Tongue (tissue), 2 donors: ENCODE measurements around the gene STXBP3. TPM values are rescaled to one million over a fixed set of nuclear protein-coding genes. Genes with fewer than 3 reads are reported as not detected.

Experiments used
- DNase-seq: peaks from one replicate; pipeline ENCODE4 v3.0.0-alpha.2; 2015
- total RNA-seq: library from RNA; depleted of rRNA; stranded (reverse); fragments of >200 nt; gene quantifications from one replicate; pipeline ENCODE4 v1.2.3, GENCODE V29; 2014

The STXBP3 gene
- total RNA-seq, 1 donor from 2014 or later, result 59.8 TPM

DNA sequence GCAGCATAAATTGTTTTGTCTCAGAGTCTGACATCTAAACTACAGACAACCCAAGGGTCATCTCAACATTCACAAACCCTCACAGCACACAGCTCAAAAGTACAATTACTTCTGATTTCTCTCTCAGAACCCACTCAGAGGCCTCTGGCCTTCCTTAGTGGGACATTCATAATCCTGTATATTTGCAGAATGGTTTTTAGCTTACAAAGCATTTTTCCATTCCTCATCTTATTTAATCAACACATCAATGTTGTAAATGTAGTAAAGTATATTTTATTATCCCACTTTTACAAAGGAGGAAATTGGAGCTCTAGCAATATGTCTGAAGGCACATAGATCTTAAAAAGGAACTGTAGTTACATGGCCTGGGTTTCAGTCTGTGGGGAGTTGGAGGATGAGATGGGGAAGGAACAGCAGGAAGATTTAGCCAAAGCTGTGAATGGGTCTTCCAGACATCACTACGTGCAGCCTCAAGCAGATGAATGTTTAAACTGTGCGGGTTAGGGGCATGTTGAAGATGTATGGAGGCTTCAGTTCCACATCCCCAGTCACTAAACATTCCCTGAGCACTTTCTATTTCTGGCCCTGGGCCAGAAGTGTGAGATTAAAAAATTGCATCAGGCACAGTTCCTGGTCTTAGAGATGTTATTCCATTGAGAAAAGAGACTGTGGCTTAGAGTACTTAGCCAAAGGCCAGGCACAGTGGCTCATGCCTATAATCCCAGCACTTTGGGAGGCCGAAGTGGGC is 97.1 kb downstream of the STXBP3 start:
- DNase-seq, result peak; percentile 21

DNA sequence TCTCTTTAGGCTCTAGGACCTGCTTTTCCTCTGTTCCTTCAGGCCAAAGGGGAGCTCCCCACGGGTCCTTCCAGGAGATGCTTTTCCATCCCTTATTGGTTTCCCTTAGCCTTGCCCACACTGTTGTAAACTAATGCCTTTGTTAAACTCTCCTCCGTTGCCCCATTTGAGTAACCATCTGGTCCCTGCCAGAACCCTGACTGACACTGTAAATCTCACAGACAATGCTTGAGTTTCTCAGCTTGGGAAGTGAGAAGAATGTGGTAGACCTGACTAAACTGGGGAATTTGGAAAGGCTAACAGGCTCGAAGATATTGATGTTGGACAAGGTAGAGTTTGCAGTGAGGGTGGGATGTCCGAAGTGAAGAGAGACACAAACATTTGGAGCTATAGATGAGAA is 99.0 kb downstream of the STXBP3 start:
- DNase-seq, result no peak

DNA sequence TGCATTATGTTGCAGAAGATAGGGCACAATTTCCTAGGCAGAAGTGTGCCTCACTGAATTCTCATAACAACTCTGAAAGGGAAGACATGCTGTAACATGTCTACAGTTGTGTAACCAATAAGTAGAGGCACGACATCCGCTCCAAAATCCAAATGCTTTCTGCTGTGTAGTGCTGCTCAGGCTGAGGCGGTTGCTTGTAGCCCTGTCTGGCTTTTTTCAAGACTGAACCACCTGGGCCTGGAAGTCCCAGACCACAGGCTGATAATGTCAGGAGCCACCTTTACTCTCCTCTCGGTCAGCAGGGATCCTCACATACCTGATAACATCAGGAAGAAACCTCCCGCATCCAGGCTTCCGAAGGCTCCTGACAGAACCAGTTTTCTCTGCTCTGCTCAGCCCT is 99.5 kb downstream of the STXBP3 start:
- peak; percentile 18 for DNase-seq

DNA sequence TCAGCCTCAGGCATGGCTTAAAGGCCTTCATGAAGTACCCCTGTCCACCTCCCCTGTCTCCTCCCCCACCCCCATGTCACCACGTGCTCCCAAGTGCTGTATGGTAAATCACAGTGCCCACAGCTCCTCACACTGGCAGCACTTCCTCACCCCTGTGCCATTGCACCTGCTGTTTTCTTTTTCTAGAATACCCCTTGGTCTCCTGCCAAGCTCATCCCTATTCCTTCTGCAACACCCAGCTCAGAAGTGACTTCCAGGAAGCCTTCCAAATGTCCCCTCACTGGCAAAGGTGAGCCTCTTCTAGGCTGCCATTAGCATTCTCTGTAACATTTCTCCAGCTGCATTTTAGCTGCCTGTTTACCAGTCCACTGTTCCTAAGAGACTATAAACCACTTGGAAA is 101.0 kb downstream of the STXBP3 start:
- peak; percentile 40 for DNase-seq

DNA sequence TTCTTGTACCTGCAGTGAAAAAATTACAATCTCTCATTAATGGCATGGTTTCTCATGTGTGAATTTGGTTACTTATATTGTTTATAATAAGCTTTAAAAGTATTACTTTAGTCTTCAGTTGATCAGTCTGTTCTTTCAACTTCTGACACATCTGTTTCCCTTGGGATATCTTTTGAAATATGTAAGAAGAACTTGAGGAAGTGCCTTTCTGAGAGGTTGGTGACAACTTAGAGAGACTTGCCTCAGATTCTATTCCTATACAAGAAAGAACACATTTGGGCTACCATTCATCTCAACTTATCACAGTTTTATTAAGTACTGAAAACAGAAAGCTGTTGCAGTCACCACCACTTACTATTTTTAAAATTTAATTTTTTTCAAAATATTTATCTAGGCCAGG is 102.3 kb downstream of the STXBP3 start:
- DNase-seq, result no peak

DNA sequence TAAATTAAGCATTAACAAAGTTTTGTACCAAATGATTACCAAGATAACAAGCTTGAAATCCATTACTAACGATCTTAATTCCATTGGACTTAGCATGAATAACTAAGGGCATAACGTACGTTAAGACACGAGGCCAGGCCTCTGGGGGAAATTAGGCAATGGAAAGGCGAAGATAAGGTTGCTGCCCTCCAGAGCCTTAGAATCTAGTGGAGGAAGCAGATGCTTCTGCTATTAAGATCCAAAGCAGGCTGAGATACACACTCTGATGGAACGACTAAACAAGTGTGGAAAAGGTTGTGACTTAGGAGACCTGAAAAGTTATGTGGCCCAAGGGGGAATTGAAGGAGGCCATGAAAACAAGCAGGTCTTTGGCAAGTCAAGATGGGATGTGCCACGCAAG is 104.5 kb downstream of the STXBP3 start:
- no peak for DNase-seq

DNA sequence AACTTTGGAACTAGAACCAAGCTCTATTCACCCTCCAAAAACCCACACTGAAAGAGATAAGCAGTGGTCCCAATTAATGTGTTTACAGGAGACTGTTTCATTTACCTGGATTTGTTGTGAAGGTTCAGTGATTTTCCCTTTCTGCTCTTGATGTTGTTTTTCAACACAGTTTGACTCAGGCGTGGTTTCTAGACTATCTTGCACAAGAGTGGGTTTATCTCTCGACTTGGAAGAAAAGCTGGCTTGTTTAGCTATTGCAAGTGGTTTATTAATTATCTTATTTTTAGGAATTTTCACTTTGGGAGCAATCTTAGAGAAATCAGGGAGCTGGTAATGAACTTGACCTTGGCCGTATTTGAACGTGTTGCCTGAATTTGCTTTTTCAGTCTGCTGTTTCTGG is 105.1 kb downstream of the STXBP3 start:
- DNase-seq, result no peak

DNA sequence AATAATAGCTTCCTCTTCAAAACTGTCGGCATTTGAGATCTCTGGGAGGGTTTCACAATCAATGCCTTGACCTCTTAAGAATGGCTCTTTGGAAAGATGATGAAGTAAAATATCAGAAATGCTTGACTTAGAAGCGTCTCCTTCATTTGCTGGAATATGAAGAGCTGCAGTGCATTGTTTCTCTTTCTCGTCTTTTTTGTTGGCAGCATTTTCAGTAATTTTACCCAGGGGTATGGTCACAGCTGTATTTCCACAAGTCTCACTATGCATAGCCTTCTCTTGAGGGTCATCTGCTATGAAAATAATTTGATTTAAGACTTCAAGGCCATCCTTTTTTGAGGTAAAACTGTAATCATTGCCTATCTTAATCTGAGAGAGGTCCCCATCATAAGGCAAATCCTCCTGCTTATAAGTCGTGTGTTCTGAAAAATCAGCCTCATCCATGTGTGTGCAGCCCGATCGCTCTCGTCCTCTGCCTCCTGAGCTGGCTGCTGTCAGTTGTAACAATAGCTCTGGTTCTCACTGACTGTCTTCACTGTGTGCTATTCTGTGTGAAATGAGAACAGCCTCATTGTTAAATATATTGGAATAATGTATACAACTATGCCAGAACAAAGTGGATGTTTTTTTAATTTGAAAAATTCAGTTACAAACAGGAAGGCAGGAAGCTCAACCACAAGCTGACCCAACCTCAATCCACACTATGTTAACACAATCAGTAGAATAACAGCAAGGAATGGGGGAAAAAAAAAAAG is 105.9 kb downstream of the STXBP3 start:
- peak; percentile 58 for DNase-seq

DNA sequence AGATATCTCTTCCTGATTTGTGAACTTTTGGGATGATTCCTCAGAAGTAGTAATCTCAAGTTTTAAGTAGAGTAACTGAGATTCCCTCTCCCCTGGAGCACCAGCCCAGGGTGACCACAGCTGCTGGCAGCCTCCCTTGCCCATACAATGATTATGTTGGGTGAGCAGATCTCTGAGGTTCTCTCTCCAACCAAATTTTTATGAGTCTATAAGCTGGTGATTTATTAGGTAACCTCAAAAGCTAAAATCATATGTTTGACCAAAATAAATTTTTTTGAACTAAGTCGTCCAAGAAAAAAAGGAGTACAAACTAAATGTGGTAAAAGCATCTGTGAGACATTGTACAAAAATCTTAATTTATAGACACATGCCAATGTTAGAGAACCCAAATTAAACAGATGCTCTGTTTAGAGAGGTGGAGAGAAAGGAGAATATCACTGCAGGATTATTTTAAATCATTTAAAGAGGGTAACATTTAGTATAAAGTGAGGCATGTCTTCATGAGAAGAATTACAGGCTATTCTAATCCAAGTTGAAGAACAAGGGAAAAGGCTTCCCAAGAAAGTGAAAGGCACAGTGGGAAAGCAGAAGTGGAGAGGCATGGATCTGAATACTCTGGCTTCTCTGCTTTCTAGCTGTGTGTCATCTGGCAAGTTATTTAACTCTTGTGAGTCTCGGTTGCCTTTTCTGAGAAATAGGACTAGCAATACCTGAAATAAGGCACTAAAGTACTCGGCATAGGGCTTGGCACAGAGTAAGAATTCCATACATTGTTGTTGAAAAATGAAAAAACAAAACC is 107.9 kb downstream of the STXBP3 start:
- DNase-seq, result no peak

DNA sequence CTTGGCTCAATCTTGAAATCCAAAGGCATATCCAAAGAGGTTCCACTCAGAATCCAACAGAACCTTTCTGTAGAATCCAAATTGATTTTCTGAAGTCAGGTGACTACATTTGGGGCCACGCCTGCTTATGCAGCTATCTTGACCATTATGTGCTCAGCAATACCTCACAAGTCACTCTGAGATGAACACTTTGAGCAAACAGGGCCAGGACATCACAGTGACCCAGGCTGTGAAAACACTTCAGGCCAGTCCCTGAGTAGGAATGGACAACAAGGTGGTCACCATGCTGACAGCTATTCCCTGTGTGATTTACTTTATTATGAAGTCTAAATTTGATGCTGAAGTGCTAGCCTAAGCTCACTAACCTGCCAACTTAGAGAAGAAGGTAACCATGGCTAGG is 110.5 kb downstream of the STXBP3 start, which contains the start of gene AKNAD1:
AKNAD1 (minus strand) TSS at position 101 of the 400 bp plus-strand sequence. CDS start 4,430 bp downstream, outside the sequence.
- DNase-seq, result no peak

DNA sequence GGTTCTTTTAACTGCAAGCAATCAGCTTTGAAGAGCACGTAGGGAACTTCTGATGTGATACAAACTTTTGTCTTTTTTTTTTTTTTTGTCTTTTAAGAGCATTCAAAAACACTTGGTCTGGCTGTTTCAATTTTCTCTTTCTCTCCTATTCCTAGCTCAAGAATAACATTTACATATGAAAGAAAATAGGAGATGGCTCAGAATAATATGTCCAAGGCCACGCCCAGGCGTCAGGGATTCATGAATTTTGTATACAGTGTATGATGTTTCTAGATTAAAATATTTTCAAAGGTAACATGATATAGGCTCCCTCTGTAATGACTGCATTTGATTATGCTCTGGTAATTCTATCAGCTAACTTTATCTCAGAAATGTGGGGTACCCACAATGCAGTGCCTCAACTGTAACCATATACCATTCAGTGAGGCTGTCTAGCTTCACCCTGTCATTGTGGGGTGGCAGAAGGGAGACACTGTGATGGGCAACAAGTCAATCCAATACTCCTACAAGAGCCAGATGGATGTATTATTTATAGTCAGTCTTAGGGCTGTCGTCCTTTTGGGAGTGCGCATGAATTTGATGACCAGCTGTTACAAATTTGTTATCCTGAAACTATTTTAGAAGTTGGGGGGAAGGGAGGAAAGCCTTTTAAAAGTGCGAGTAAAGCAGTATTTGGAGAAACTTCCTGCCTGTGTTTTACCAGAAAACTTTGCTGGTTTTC is 111.9 kb downstream of the STXBP3 start:
- peak; percentile 76 for DNase-seq

Other genes with a start within 250 kb of the STXBP3 start
- gene EEIG2, start 186.6 kb upstream of the STXBP3 start, total RNA-seq, result 36.0 TPM
- gene HENMT1, start 85.6 kb upstream of the STXBP3 start, total RNA-seq, result 15.1 TPM
- gene PRPF38B, start 54.4 kb upstream of the STXBP3 start, total RNA-seq, result 16.0 TPM
- not detected for gene FNDC7, start 33.8 kb upstream of the STXBP3 start, total RNA-seq
- gene AKNAD1, start 110.4 kb downstream of the STXBP3 start, total RNA-seq, result 2.6 TPM
- gene GPSM2, start 130.3 kb downstream of the STXBP3 start, total RNA-seq, result 76.5 TPM
- 32.2 TPM for gene CLCC1, start 216.8 kb downstream of the STXBP3 start, total RNA-seq